ENCODE measurements around the gene NFU1.
"Not testable (repeated sequence)": the region's sequence is repeated elsewhere in the genome, so short reads cannot be mapped to it uniquely, and the experiment has no call there.

DNA sequence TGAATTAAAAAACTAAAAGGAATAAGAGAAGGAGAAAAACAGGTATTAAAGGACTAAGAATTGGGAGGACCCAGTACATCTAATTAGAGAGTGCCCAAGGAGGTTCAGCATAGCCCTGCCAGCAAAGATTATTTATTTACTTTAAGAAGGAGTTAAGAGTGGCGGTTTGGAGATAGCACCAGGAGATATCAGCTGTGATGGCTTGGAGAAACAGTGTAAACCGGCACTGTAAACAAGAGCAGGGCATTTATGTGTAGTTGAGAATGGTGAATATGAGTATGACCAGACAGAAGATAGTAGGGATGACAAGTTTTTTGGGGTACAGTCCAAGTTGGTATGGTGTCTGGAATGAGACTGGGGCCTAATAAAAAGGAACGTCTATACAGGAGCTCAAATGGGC, 6.4 kb upstream of the NFU1 start:
- TF ChIP-seq, protein P1, sequence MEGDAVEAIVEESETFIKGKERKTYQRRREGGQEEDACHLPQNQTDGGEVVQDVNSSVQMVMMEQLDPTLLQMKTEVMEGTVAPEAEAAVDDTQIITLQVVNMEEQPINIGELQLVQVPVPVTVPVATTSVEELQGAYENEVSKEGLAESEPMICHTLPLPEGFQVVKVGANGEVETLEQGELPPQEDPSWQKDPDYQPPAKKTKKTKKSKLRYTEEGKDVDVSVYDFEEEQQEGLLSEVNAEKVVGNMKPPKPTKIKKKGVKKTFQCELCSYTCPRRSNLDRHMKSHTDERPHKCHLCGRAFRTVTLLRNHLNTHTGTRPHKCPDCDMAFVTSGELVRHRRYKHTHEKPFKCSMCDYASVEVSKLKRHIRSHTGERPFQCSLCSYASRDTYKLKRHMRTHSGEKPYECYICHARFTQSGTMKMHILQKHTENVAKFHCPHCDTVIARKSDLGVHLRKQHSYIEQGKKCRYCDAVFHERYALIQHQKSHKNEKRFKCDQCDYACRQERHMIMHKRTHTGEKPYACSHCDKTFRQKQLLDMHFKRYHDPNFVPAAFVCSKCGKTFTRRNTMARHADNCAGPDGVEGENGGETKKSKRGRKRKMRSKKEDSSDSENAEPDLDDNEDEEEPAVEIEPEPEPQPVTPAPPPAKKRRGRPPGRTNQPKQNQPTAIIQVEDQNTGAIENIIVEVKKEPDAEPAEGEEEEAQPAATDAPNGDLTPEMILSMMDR (conservative IDR thresholded peaks at IDR 0.05): not testable (repeated sequence)
- not testable (repeated sequence) for TF ChIP-seq EZH2 (IDR thresholded peaks at IDR 0.05; ENCODE audit: low read depth)

Measured in PC-9 (cell line).